NCI-H748 (cell line): ENCODE measurements around the gene TSC1.
A peak's percentile ranks its signal among the peaks of the same experiment; 100 is the strongest.
"Not testable (repeated sequence)": the region's sequence is repeated elsewhere in the genome, so short reads cannot be mapped to it uniquely, and the experiment has no call there.

Experiments
- DNase-seq: peaks from one replicate; lab custom pipeline; 2025; ENCODE audit not compliant: unreplicated experiment; lab: John Stamatoyannopoulos, UW

TSC1 gene

DNA sequence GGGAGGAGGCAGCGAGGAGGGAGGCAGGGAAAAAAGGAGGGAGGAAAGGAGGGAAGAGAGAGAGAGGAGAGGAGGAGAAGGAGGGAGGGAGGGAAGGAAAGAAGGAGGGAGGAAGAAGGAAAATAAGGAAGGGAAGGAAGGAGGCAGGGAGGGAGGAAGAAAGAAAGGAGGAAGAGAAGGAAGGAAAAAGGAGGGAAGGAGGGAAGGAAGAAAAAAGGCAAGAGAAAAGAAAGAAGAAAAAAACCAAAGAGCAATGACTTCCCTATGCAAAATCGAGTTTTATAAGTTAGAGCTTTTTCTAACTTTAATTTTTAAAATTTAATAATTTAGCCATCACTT lies 33.7 kb upstream of the TSC1 start:
- no peak for DNase-seq

DNA sequence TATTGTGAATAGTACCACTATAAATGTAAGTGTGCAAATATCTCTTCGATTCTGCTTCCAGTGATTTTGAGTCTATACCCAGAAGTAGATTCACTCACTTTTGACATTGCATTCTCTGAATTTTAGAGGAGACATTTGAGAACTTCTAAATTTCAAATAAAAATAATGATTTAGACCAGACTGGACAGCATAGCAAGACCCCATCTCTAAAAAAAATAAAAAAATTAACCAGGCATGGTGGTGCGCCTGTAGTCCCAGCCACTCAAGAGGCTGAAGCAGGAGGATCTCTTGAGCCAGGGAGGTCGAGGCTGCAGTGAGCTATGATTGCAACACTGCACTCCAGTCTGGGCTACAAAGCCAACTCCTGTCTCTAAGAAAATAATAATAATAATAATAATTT lies 32.2 kb upstream of the TSC1 start:
- DNase-seq: no peak

GRCh38 chr9:132975961-132976360 lies 31.5 kb upstream of the TSC1 start:
- no peak for DNase-seq

- no peak for DNase-seq
These were observed 29.3 kb upstream of the TSC1 start for GRCh38 chr9:132973713-132974112.

DNA sequence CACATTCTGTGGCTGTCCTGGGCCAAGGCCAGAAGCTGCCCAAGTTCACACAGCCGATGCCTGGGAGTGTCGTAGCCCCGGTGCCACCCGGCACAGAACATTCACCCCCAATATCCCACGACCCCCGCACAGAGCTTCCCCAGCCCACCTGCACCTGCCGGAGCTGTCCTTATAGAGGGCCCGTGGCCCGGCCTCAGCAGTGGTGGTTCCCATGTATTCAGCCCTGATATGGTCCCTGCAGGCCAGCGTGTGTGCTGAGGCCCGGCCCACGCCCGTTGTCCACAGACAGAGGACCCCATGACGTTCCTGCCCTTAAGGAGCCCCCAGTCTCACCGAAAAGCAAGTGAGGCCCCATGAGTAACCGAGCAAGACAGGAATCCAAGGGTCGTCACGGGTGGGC lies 28.8 kb upstream of the TSC1 start:
- no peak for DNase-seq

DNA sequence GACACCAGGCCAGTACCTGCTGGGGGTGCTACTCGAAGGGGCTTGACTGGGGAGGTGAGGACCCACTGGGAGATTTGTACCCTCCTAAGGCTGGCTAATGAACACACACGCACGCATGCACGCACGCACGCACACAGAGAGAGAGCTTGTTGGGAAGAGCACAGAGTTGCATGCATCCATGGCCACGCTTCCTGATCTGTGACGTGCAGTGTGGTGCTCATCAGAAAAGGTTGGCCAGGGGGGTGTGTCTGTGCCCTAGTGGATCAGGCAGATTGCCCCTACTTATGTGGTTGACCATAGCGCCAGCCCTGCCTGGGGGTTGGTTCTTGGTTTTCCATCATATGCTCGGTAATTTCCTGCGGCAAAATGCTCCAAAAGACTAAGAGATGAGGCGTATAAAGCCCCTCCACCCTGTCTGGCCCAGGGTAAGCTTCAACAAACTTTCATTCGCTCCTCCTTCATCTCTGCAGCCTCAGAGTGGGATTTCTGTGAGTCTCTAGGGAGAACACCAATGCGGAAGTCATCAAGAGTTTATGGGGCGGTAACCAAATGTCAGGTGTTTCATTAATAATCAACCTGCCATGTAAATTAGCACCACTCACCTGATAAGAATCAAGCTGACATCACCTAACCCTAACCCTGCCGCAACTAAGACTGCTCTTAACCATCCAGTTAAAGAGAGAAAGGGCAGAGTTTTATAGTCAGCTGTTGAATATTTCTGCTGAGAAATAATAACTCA lies 26.1 kb upstream of the TSC1 start:
- no peak for DNase-seq

DNA sequence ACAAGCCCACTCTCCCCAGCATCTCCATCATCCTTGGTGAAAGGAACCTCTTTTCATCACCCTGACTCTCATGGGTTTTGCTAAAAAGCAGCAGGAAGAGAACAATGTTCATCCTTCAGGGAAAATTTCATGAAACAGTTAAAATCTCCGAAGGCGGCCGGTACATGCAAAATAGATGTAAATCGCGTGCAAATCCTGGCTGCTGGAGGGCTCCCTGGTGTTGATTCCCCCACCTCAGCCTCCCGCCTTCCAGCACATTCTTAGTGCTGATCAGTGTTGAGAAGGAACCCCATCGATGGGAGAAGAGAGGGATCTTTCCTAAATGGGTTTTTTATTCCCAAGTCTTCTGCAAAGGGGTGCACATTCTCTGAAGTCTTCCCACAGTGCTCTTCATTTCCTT lies 25.4 kb upstream of the TSC1 start:
- no peak for DNase-seq

GRCh38 chr9:132967908-132968307 lies 23.5 kb upstream of the TSC1 start:
- not testable (repeated sequence) for DNase-seq

DNA sequence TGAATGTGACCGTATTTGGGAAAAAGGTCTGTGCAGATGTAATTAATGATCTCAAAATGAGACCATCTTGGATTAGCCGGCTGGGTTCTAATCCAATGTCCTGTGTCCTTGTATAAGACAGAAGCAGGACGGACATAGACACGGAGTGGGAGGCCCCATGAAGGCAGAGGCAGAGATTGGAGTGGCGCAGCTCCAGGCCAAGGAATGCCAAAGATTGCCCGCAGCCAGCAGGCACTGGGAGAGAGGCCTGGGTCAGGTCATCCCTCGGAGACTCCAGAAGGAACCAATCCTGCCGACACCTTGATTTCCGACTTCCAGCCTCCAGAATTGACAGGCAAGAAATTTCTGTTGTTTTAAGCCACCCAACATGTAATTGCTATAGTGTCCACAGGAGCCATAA lies 21.1 kb upstream of the TSC1 start:
- DNase-seq: no peak

DNA sequence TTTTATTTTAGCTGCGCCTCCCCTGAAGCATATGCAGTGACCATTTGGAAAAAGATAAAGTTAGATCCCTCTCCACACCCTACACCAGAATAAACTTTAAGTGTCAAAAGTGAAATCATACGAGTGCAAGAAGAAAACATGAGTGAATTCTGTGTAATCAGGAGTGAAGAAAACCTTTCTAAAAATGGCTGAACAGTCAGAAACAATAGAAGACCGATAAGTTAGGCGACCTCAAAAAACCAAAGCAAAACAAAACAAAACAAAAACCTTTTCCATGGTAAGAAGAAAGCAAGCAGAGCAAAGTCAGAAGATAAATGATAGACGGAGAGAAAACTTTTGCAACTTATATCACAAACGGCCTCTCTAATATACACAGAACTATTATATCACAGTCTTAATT lies 16.6 kb upstream of the TSC1 start:
- DNase-seq: no peak

GRCh38 chr9:132957805-132958204 lies 13.4 kb upstream of the TSC1 start:
- DNase-seq: no peak

DNA sequence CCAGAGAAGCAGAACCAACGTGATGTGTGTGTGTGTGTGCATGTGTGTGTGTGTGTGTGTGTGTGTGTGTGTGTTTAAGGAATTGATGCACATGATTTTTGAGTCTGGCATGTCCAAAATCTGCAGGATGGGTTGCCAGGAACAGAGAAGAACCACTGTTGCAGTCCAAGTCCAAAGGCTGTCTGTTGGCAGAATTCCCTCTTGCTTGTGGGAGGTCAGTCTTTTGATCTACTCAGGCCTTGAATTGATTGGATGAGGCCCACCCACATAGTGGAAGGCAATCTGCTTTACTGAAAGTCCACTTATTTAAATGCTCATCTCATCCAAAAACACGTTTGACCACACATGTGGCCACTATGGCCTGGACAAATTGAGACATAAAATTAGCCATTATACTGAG lies 11.4 kb upstream of the TSC1 start:
- no peak for DNase-seq

DNA sequence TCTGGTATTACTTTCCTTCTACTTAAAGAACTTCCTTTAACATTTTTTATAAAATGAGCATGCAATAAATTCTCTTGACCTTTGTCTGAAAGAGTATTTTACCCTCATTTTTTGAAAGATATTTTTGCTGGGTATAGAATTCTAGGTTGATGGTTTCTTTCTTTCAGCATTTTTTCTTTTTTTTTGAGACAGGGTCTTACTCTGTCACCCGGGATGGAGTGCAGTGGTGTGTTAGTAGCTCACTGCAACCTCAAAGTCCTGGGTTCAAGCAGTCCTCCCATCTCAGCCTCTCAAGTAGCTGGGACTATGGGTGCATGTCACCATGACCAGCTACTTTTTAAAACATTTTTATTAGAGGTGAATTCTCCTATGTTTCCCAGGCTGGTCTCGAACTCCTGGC lies 10.7 kb upstream of the TSC1 start:
- no peak for DNase-seq

DNA sequence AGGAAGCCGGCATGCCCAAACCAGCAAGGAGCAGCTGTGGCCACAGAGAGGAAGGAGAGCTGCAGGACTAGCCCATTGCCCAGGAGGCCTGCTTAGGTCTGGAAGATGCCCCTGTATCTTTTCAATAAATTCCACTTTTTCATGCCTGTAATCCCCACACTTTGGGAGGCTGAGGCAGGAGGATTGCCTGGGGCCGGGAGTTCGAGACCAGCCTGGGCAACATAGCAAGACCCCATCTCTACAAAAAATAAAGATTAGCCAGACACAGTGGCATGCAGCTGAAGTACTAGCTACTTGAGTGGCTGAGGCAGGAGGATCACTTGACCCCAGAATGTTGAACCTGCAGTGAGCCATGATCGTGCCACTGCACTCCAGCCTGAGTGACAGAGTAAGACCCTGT lies 5.3 kb upstream of the TSC1 start:
- no peak for DNase-seq

DNA sequence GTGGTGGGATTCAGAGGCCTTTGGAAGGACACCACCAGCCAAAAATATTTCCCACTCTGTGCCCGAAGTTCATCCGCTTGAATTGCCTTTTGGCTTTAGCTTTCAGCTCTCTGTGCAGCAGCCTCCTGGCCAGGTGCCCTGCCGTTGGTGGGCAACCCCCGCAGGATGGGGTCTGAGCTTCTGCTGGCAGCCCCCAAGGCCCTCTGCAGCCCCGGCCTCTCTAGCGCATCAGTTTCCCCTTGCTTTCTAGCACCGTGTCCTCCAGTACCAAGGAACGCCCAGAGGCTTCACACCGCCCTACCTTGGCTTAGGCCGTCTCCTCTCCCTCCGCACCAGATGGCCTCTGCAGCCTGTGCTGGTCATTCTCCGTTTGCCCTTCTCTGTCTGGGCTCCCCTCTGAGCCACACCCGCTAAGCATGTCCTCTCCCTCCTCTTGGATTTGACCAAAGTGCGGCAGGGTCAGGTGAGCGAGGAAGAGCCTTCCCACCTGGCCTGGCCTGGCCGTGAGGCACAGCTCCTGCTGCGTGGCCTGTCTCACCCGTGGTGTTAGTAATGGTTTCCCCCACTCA lies 4.2 kb upstream of the TSC1 start:
- DNase-seq: no peak

GRCh38 chr9:132947756-132948155 lies 3.3 kb upstream of the TSC1 start:
- DNase-seq: no peak

GRCh38 chr9:132946631-132947295 lies 2.3 kb upstream of the TSC1 start:
- no peak for DNase-seq

DNA sequence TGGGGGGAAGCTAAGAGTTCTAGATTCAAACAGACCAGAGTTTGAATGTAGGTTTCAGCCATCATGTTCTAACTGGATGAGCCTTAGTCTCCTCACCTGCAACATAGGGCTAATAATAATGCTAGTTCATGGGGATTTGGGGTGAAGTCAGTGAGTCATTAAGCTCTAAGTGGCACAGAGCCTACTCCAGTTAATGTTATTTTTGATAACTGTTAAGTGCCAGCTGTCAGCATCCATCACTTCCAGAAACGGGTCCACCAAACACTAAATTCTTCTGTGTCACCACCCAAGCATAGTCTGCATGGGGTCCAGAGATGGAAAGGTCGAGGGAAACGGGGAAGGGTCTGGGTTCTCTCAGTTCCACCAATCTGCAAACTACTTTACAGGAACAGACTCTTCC lies 1.8 kb upstream of the TSC1 start:
- no peak for DNase-seq

GRCh38 chr9:132945186-132946130 lies 1.0 kb upstream of the TSC1 start:
- DNase-seq: no peak

GRCh38 chr9:132943651-132944293 lies 644 bp downstream of the TSC1 start:
- DNase-seq: peak; percentile 28

DNA sequence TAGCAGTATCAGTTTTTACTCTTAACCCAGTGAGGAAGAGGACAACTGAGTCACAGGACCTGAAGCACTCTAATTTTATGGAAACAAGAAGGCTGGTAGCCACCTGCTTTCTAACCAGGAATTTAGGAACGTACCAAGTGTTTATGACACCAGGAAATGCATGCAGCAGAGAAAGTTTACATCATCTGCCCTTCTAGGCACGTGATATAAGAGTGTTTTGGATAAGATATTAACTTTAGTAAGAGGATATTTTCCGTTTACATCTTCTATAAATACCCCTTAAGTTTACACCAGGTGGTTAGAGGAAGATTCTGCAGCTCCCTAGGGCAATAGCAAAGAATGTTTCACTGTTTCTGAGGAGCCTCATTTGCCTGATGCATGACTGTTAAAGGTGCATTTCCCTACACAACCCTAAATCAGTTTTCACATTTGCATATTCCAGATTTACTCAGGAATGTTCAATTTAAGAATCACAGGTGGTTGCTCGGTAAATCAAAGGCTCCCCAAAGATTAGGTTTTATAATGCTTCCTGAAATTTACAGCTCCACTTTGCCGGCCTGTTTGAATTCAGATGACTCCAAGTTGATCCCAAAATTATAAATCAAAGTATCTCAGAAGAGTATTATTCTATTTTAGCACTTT lies 1.8 kb downstream of the TSC1 start:
- DNase-seq: no peak
